Left lung (tissue), 10 donors: ENCODE results near the gene ASTL. TPM values are rescaled to one million over a fixed set of nuclear protein-coding genes. Genes with fewer than 3 reads are reported as not detected.

ENCODE experiments used
- ATAC-seq: fragments of 200-7000 bp; cut with Tn5 transposase; one replicate; pipeline ENCODE4 v1.9.1; 2020; ENCODE audit warnings: moderate library complexity
- DNase-seq, 4 donors: peaks; one replicate each; pipeline ENCODE4 v3.0.0-alpha.2; 2013 to 2020
- H3K27ac ChIP-seq, 2 donors: fragments of 200-600 bp; sonication (generic) in 1 of 2; one replicate each; pipeline versions ENCODE4 v1.5.0 to v1.8.0; 2020 to 2021
- H3K27me3 ChIP-seq, 2 donors: fragments of 200-600 bp; sonication (generic) in 1 of 2; one replicate each; pipeline versions ENCODE4 v1.5.0 to v1.8.0; 2020 to 2021
- H3K36me3 ChIP-seq, 2 donors: fragments of 200-600 bp; sonication (generic) in 1 of 2; one replicate each; pipeline versions ENCODE4 v1.5.0 to v1.8.0; 2020 to 2021
- H3K4me1 ChIP-seq, 2 donors: fragments of 200-600 bp; one replicate each; pipeline ENCODE4 v1.8.0; 2021
- H3K4me3 ChIP-seq, 2 donors: fragments of 200-600 bp; sonication (generic) in 1 of 2; one replicate each; pipeline versions ENCODE4 v1.5.0 to v1.8.0; 2020 to 2021; ENCODE audit warnings: mild to moderate bottlenecking in 1 of 2
- H3K9me3 ChIP-seq, 2 donors: fragments of 200-600 bp; sonication (generic) in 1 of 2; one replicate each; pipeline versions ENCODE4 v1.5.0 to v1.8.0; 2020 to 2021
- intact Hi-C, 2 donors: fragments of 100-400 bp; cut with DNase I; formaldehyde crosslinking; loops; one replicate each; pipeline versions ENCODE4 v1.11.2 to v1.14.2; 2022
- polyA plus RNA-seq, 6 donors: library from polyadenylated mRNA; unstranded; fragments of 120-200 nt; gene quantifications; one replicate each; pipeline ENCODE4 v1.2.1, GENCODE V29; 2013; ENCODE audit not compliant: insufficient read length in 6 of 6
- total RNA-seq, 2 donors: library from RNA; stranded (reverse); fragmentation: NEBNext Ultra II Directional; extraction: Animal tissue kit (Norgen Biotek cat#: 25700); gene quantifications; one replicate each; pipeline ENCODE4 v1.2.1, GENCODE V29; 2021
- TF ChIP-seq, protein P1 (sequence below), 2 donors: fragments of 200-600 bp; sonication (generic) in 1 of 2; IDR thresholded peaks; one replicate each; pipeline versions ENCODE4 v1.5.0 to v1.8.0; 2021; ENCODE audit warnings: antibody characterized with exemption in 2 of 2
- donor health status: DM: no; HTN: yes; CAD: no.
- donor health status: DM: no; HTN: no; CAD: no.

Gene ASTL
- total and polyA plus RNA-seq, 8 donors, result 0.11 to 0.30 (median 0.21) TPM; not detected in 3

DNA sequence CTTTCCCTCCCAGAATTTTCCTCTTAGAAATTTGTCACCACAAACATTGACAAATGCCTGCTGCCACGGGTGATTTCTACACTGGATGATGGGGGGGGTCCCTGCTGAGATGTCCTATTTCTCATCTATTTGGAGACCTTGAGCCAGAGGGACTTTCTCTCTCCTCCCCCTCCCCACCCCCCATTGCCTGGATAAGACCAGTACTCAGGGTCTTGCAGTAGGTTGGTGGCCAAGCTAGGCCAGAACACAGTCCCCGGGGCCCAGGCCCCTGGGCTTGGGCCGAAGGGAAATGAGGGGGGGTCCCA, 7.5 kb upstream of the ASTL start:
- intact Hi-C loops, result no loop called here
- Histone ChIP-seq H3K27ac (peak overlapping the region; percentile 48 to 74), H3K9me3 (no peaks in the 10 kb centered on the region), H3K4me1 (peaks cover 7 to 60% of the 10 kb centered on the region in 2 donors), H3K36me3 (no peaks in the 10 kb centered on the region), H3K4me3 (peak overlapping the region in 1 of 2 donors; percentile 61), H3K27me3 (peaks cover 0 to 15% of the 10 kb centered on the region in 2 donors)
- DNase-seq (no peak), ATAC-seq (no peak)
- TF ChIP-seq, protein P1, sequence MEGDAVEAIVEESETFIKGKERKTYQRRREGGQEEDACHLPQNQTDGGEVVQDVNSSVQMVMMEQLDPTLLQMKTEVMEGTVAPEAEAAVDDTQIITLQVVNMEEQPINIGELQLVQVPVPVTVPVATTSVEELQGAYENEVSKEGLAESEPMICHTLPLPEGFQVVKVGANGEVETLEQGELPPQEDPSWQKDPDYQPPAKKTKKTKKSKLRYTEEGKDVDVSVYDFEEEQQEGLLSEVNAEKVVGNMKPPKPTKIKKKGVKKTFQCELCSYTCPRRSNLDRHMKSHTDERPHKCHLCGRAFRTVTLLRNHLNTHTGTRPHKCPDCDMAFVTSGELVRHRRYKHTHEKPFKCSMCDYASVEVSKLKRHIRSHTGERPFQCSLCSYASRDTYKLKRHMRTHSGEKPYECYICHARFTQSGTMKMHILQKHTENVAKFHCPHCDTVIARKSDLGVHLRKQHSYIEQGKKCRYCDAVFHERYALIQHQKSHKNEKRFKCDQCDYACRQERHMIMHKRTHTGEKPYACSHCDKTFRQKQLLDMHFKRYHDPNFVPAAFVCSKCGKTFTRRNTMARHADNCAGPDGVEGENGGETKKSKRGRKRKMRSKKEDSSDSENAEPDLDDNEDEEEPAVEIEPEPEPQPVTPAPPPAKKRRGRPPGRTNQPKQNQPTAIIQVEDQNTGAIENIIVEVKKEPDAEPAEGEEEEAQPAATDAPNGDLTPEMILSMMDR (IDR thresholded peaks at IDR 0.05), result no peak

DNA sequence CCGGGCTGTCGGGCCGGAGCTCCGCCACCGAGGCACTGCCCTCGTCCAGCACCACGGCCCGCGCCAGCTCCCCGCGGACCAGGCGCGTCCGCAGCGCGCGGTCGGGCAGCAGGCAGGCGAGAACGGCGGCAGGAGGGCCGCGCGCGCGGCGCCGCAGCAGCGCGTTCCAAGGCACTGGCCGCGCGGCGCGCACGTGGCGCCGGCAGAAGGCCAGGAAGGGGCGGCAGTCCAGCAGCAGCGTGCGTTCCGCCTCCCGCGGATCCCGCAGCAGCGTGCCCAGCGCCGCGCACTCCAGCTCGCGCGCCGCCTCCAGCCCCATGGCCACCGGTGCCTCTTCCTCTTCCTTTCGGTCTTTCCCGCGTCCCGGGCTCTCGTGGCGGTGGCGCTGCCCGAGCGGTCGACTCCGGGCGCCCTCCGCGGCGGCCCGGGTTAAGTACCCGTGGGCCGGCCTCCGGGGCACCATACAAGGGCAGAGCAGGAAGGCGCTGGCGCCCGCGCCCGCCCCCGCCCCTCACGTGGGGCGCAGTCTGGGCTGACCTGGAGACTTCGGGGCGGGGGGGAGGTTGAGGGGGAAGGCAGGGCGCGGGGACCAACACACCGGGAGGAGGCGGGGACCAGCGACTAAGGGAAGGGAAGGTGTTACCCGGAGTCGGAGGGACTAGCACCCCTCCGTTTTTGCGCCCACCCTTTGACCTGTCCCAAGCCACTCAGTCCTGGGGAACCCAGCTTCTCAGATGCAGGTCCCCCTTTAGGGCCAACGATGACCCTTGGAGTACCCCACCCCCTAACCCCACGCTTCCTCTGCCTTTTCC, 6.9 kb upstream of the ASTL start, which contains the start of gene DUSP2:
DUSP2 (minus strand) TSS at position 405 of the 812 bp plus-strand sequence; CDS start at position 319, 86 bp downstream.
- peak within 1 kb of the TSS; percentile 47 to 61 for H3K4me3 ChIP-seq
- DNase-seq (peak; percentile 72 to 95 (median 79)), ATAC-seq (peak; percentile 87)
- H3K9me3 ChIP-seq, result no peaks in the 10 kb centered on the region
- TF ChIP-seq, protein P1 (IDR thresholded peaks at IDR 0.05), result no peak
- H3K27ac ChIP-seq, result peak within 1 kb of the TSS; percentile 48 to 74
- no peaks in the 10 kb centered on the region for H3K36me3 ChIP-seq
- peaks cover 7 to 60% of the 10 kb centered on the region in 2 donors for H3K4me1 ChIP-seq
- peaks cover 0 to 15% of the 10 kb centered on the region in 2 donors for H3K27me3 ChIP-seq
- intact Hi-C loops, result no loop called here

DNA sequence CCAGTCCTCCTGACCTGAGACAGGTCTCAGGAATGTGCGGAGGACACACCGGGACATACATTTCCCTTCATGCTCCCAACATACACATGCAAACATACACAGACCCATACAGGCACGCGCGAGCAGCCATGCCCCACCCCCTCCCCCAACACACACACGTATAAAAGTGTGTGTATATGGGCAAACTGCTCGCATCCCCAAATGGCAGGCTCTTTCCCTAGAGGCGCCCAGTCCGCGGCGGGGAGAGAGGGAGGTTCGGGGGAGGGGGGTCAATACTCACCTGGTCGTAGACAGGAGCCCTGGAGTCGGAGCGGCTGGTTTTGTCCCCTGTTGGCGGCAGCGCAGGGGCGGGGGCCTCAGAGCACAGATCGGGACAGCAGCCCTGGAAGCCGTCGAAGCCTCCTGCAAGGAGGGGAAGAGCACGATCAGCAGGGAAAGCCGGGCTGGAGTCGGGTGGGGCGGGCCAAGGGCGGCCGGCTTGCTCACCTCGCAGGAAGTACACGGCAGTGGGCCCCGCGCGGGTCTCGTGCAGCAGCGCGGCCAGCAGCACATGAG, 6.3 kb upstream of the ASTL start:
- Histone ChIP-seq H3K4me1 (peaks cover 7 to 60% of the 10 kb centered on the region in 2 donors), H3K27ac (peak overlapping the region in 1 of 2 donors; percentile 74)

DNA sequence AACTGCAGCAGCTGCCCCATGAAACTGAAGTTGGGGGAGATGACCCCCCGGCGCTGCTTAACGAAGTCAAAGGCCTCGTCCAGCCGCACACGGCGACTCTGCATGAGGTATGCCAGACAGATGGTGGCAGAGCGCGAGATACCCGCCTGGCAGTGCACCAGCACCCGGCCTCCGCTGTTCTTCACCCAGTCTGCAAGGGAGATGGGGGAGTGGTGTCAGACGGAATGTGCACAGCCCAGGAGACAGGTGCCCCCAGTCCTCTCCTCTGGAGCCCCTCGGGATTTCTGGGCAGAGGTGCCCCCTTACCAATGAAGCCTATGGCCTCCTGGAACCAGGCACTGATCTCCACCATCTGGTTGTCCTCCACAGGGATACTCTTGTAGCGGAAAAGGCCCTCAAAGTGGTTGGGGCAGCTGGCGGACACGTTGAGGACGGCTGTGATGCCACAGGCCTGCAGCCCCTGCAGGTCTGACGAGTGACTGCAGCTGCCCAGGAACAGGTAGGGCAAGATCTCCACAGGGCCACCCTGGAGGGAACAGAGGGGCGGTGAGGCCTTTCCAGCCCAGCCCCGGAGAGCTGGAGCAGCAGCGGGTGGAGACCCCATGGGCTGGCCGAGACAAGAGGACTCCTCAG, 5.7 kb upstream of the ASTL start:
- ATAC-seq (no peak), DNase-seq (peak in 1 of 4 donors; percentile 72)
- TF ChIP-seq, protein P1 (IDR thresholded peaks at IDR 0.05), result no peak
- Histone ChIP-seq H3K4me3 (peak overlapping the region; percentile 47 to 61), H3K4me1 (peaks cover 7 to 58% of the 10 kb centered on the region in 2 donors), H3K36me3 (no peaks in the 10 kb centered on the region), H3K27ac (no peak overlapping the region), H3K27me3 (peaks cover 0 to 15% of the 10 kb centered on the region in 2 donors), H3K9me3 (no peaks in the 10 kb centered on the region)
- intact Hi-C loops, result no loop called here

More for the DNA sequence above, 6.3 kb upstream of the ASTL start:
- DNase-seq (peak in 1 of 4 donors; percentile 90), ATAC-seq (no peak)
- peaks cover 0 to 15% of the 10 kb centered on the region in 2 donors for H3K27me3 ChIP-seq
- H3K9me3 ChIP-seq, result no peaks in the 10 kb centered on the region
- H3K36me3 ChIP-seq, result no peaks in the 10 kb centered on the region
- intact Hi-C loops, result no loop called here
- TF ChIP-seq, protein P1 (IDR thresholded peaks at IDR 0.05), result no peak
- H3K4me3 ChIP-seq, result peak overlapping the region; percentile 47 to 61
